Endometrial microvascular endothelial cells (primary cell): Measurements from ENCODE around the gene NECTIN1. TPM values are rescaled to one million over a fixed set of nuclear protein-coding genes. Genes with fewer than 3 reads are reported as not detected.

Experiments
- in situ Hi-C: cut with HindIII; loops from 2 replicates; pipeline ENCODE4 v1.10.0; 2017; ENCODE audit warnings: low sequenced_read_pairs, low pct_unique_long_range_greater_than_20kb; ENCODE audit errors: inconsistent ontology term
- total RNA-seq: library from RNA; depleted of rRNA; stranded (reverse); fragments of >200 nt; gene quantifications from one replicate; pipeline ENCODE4 v1.2.3, GENCODE V29; 2015; ENCODE audit errors: inconsistent ontology term

The NECTIN1 gene
- total RNA-seq, 1 donor from 2014 or later, result 23.6 TPM

DNA sequence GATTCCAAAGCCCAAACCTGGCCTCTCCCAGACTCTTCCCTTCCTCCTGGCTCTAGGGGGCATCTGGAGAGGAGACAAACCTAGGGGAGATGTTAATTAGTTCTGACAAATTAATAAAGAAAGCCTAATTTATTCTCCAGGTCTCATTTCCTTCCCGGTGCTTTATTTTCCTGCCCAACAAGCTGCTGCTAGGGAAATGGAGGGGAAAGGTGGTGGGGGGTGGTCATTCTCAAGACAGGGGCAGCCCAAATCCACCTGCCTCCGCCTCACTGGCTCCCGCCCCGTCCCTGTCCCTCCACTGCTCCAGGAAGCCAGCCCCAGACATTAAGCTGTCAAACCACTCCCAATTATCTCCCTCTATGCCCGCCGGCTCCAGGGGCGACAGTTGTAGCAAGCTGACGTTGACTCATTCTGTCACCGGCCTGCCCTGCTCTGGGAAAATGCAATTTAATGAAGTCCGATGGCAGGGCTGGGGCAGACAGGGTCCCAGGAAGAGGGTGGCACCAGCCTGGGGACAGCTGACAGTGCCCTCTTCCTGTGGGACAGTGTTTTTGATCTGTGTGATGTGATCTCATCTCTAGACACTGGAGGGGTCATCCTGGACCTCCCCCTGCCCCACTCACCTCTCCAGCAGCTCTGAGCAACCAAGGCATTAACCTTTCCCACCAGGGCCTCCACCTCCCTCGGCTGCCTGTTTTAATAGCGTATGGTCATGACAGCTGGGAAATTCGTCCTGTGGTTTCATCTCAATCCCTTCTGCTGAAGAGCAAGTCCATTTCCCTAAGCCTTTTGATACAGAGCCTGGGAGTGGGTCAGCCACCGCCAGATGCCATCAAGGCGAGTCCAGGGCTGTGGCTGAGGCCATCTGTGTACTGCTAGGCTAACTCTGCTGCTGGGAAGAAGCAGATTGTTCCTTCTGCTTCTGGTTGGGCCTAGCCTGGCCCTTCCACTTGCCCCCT, 27.1 kb downstream of the NECTIN1 start:
- in situ Hi-C loops, result no loop called here

DNA sequence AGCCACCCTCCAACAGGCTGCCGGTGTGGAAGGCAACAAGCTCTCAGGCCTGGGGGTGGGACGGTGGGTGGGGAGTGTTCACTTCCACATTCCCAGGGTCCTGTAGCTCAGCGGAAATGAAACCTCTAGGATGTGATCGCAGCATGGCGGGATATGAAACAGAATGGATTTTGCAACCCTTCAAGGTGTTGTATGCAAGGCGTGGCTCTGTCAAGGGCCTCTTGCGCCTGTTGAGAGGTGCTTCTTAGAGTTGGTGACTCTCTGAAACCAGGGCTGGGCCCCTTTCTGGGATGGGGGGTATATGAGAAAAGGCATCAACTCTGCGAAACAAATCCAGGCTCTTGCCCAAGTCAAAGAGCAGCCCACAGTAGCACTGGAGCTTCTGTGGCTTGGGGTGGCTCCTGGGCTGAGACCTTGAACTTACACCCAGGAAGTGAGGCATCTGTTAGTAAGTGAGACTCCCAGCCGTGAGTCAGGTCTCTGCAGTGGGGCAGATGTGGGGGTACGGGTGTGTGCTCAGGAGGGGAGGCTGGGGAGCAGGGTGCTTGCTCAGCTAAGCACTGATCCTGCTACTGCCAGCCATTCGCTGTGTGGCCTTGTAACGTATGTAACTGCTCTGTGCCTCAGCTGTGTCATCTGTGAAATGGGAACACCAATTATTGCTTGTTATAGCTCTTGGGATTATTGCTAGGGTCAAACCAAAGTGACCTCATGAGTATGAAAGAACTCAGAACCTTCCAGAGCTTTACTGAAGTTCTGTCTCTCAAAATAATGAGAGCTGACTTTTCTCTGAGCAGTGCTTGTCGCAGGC, 28.3 kb downstream of the NECTIN1 start:
- in situ Hi-C loops, result no loop called here

GRCh38 chr11:119700030-119700429, 29.0 kb downstream of the NECTIN1 start:
- in situ Hi-C loops, result no loop called here

- in situ Hi-C loops, result no loop called here
Measured at GRCh38 chr11:119699227-119699626, 29.8 kb downstream of the NECTIN1 start.

DNA sequence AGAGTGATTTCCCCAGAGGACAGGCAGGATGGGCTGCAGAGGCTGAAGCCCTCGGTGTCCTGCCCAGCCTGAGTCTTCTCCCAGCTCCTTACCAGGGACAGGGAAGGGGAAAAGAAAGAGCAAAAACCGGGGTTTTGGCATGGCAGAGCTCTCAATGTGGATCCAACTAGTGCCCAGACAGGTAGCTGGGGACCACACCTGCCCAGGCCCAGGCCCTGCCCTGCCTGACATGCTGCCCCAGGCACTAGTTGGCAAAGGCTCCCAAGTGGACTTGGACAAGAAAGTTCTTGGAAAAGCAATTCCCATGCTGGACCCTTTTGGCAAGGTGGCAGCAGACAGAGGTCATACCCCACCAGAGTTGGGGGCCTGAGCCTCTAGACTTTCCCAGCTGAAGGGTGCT, 31.1 kb downstream of the NECTIN1 start:
- in situ Hi-C loops, result no loop called here

GRCh38 chr11:119697445-119697844, 31.6 kb downstream of the NECTIN1 start:
- in situ Hi-C loops, result no loop called here

DNA sequence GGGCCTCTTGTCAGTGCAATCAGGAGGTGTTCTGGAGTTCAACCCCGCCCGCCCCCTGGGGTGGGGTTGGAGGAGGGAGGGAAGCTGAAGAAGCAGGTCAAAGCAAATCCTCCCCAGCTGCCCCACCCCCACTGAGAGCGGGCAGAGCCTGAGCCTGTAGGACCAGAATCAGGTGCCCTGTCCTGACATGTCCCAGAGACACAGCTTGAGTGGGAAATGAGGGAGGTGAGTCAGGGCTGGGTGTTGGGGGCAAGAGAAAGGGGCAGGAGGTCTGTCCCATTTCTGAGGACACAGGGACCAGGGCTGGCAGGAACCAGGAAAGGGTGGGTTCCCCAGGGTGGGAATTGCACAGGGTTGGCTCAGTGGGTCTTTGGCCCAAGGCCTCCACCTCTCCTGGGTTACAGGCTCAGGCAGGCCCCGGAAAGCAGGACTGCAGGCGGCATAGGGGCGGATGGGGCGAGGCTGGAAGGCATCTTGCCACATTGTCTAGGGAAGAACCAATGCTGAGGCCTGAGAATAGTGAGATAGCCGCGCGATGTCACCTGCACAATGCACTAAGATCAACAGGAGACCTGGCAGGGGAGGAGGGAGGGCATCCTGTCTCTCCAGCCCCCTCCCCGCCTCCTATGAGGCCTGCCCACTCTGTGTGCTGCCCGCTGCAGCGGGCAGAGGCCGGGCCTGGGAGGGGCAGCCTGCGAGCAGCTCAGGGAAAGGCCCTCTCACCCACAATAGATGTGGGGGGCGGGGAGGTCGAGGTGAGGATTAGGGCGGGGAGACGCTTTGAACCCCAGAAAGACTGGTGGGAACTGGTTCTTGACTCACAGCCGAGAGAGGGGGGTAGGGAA, 32.4 kb downstream of the NECTIN1 start:
- in situ Hi-C loops, result no loop called here

DNA sequence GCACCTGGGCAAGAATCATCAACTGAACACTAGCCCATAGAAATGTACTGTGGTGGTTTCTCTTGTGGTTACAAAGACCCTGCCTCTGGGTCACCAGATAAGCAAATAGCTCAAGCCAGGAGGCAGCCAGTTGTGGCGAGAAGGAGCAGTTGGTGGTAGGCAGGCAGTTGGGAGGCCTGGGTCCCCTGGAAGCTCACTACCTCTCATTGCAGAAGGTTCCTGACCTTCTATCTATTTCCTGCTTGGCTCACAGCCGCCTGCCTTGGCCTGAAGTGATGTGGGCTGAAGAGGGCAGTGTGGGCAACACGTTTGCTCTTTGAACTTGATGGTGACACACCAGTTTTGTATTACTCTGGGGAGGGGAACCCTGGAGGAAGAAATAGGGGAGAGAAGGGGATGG, 34.7 kb downstream of the NECTIN1 start:
- in situ Hi-C loops, result no loop called here

DNA sequence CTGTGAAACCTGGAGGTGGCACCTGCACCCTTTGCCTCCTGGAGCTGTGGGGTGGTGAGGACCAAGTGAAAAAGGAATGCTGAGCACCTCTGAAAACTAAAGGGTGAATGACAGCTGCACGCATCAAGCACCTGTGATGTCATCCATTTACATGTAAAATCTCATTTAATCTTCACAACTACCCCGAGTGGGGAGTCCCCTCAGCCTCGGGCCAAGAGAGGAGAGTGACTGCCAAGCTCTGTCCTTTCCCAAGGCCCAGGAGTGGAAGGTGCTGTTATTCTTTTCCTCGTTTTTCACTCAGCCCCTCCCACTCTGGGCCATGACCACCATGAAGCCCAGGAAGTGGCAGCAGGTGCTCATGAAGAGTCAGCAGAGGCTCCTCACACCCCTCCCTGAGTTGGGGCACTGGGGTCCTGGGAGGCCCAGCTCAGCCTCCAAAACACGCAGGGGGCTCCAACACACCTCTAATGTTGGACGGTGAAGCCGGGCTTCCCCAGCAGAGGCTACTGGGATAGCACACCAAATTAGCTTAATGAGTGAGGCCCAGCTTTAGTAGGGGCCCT, 35.7 kb downstream of the NECTIN1 start:
- in situ Hi-C loops, result no loop called here

- in situ Hi-C loops, result no loop called here
Measured at GRCh38 chr11:119692540-119692820, 36.5 kb downstream of the NECTIN1 start.

- in situ Hi-C loops, result no loop called here
Measured at GRCh38 chr11:119691701-119692539, 37.1 kb downstream of the NECTIN1 start.

DNA sequence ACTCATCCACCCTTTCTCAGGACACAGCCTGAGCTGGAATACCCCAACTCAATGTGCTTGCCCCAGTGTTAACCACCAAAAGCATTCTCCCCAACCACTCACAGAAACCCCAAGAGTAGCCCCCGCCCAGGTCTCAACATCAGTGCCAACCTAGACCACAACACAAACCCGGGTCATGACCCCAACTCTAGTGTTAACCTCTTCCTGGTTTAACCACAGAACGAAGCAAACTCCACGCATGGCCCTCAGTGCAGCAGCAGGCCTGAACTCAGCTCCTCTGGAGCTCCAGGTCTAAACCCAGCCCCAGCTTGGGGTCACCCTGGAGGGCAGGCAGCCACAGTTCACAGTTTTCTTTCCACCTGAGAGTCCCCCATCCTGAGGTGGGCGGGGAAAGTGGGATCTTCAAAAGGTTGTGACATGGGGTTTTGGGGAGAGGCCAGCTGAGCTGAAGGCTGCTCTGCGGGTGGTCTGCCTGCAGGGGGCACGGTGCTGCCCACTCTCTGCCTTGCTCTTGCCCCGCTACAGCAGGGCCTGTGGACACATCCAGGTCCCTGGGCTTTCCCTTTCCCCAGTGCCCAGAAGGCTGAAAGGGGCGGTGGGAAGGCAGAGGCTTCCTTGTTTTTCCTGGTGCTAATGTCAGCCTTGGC, 37.9 kb downstream of the NECTIN1 start:
- in situ Hi-C loops, result no loop called here

DNA sequence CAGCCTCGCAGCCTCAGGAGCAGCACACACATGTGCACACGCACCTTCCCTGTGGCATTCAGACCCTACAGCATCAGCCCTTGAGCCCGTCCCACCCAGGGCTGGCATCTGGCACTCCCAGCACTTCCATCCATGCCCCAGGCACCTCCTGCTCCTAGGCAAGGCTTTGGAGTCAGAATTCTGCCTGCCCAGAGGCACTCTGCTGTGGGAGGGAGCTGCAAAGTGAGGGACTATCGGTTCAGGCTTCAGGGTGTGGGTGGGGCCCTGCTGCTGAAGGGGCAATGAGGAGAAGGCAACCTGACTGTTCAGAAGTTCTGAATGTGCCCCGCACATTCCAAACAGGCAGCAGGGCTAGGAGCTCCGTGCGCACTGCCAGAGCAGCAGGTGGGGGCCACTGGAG, 39.7 kb downstream of the NECTIN1 start:
- in situ Hi-C loops, result no loop called here

DNA sequence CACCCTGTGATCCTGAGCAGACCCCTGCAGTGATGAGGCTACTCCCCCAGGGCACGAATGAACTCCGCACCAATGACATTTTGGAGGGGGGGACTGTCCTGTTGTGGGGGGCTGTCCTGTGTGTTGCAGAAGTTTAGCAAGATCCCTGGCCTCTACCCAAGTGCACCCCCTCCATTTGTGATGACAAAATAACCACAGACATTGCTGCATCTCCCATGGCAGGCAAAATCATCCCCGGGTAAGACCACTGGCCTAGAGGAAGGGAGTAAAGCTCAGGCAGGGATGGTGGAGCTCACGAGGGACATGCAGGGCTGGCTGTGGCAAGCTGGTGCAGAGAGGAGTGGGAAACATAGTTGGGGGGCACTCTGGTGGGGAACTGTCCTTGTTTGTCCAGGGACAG, 40.6 kb downstream of the NECTIN1 start:
- in situ Hi-C loops, result no loop called here

- in situ Hi-C loops, result no loop called here
Measured at GRCh38 chr11:119687373-119688046, 41.5 kb downstream of the NECTIN1 start.

DNA sequence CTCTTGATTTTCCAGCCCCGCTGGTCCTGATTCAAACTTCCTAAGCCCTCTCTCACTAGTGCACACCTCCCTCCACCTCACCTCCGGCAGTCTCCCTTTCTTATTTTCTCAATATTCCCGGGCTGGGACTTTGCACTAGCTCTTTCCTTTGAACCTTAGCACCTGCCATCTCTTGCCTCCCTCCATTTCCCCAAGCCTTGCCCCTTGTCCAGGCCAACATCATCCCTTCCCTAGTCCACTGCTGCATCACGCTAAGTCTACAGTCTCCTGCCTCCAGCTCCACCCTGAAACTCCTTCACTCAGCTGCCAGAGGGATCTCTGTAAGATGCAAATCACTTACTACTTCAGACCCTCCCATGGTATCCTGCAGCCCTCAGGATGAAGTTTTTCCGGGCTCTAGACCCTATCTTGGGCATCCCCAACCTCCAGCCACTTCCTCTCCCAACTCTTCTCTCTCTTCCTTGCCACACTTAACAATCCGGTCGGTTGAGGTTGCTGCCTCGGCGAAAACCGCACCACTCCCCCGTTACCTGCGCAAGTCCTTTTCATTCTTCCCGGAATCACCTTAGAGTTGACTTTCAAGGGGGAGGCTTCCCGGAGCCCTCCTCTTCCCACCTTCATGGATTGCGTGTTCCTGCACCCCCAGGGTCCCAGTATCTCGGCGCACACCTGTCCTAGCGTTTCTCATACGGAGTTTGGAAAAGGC, 42.7 kb downstream of the NECTIN1 start:
- in situ Hi-C loops, result no loop called here
